GM18861 (cell line): ENCODE results near the gene BZW2.
A peak's percentile ranks its signal among the peaks of the same experiment; 100 is the strongest.
"Not testable (repeated sequence)": the region's sequence is repeated elsewhere in the genome, so short reads cannot be mapped to it uniquely, and the experiment has no call there.

Experiments
- ATAC-seq: cut with Tn5 transposase; IDR thresholded peaks from one replicate; pipeline ENCODE4 v1.9.1; 2021; ENCODE audit not compliant: unreplicated experiment

Gene BZW2

GRCh38 chr7:16670021-16670420 is 24.0 kb downstream of the BZW2 start:
- ATAC-seq: no peak

- ATAC-seq: no peak
Observed at GRCh38 chr7:16670731-16671344, 24.9 kb downstream of the BZW2 start.

- no peak for ATAC-seq
Observed at GRCh38 chr7:16671811-16672210, 25.8 kb downstream of the BZW2 start.

GRCh38 chr7:16675277-16675676 is 29.3 kb downstream of the BZW2 start:
- no peak for ATAC-seq

GRCh38 chr7:16677978-16678494 is 32.1 kb downstream of the BZW2 start:
- no peak for ATAC-seq

GRCh38 chr7:16678645-16679566 is 32.9 kb downstream of the BZW2 start:
- ATAC-seq: not testable (repeated sequence)

- no peak for ATAC-seq
Observed at GRCh38 chr7:16684935-16685334, 39.0 kb downstream of the BZW2 start.

GRCh38 chr7:16685535-16685934 is 39.6 kb downstream of the BZW2 start:
- no peak for ATAC-seq

- ATAC-seq: no peak
Observed at GRCh38 chr7:16688249-16688648, 42.3 kb downstream of the BZW2 start.

- ATAC-seq: no peak
Observed at GRCh38 chr7:16691241-16691640, 45.3 kb downstream of the BZW2 start.

- no peak for ATAC-seq
Observed at GRCh38 chr7:16693601-16694318, 47.8 kb downstream of the BZW2 start.

GRCh38 chr7:16694806-16695205 is 48.8 kb downstream of the BZW2 start:
- no peak for ATAC-seq

GRCh38 chr7:16695621-16696237 is 49.7 kb downstream of the BZW2 start:
- ATAC-seq: peak; percentile 66

GRCh38 chr7:16697507-16698199 is 51.7 kb downstream of the BZW2 start:
- ATAC-seq: no peak

- ATAC-seq: no peak
Observed at GRCh38 chr7:16698200-16698905, 52.4 kb downstream of the BZW2 start.

GRCh38 chr7:16702441-16702840 is 56.5 kb downstream of the BZW2 start:
- ATAC-seq: no peak

- ATAC-seq: no peak
Observed at GRCh38 chr7:16708511-16708910, 62.5 kb downstream of the BZW2 start.

- ATAC-seq: no peak
Observed at GRCh38 chr7:16708980-16709379, 63.0 kb downstream of the BZW2 start.

GRCh38 chr7:16710651-16711050 is 64.7 kb downstream of the BZW2 start:
- no peak for ATAC-seq

- ATAC-seq: no peak
Observed at GRCh38 chr7:16711730-16712129, 65.7 kb downstream of the BZW2 start.
